Suppressor macrophage treated with lipopolysaccharide for 1 hour (primary cell): ENCODE measurements around the gene SNX19.
A peak's percentile ranks its signal among the peaks of the same experiment; 100 is the strongest.

Experiments used
- DNase-seq, 3 donors: peaks; one replicate each; pipeline ENCODE4 v3.0.0-alpha.2; 2020 to 2022

The SNX19 gene

DNA sequence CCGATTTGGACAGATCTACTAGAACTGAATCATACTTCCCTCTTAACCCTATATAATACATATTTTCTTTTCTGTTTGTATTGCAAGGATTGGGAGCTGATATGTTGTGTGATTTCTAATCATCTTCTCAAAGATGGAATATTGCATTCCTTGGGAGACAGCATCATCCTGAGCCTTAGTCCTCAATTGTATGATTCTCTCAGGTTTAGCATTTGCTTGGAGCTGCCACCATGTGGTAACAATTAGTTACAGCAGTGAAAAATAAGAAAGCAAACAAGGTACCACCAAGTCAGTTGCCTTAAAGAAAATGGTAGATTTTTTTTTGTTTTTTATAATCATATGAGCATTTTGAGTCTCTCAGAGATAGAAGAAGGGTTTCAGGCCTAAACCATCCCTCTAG lies 11.9 kb downstream of the SNX19 start:
- no peak for DNase-seq

DNA sequence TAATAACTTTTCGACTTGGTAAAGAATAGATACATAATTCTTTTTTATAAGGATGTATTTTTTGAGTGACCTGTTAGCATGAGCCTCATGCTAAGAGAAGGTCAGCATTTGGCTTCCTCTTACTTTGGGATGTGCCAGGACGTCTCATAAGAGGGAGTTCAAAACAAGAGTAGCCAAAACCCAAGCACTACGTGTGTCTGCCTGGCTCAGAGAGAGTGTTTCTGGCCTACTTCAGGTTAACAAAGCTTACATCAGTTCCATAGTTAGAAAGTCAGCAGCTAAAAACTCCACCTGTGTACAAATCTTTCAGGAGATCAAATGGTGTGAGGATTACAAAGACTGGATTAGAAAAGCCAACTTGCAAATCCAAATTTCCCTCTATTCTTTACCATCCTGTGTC lies 13.9 kb downstream of the SNX19 start:
- DNase-seq: no peak

DNA sequence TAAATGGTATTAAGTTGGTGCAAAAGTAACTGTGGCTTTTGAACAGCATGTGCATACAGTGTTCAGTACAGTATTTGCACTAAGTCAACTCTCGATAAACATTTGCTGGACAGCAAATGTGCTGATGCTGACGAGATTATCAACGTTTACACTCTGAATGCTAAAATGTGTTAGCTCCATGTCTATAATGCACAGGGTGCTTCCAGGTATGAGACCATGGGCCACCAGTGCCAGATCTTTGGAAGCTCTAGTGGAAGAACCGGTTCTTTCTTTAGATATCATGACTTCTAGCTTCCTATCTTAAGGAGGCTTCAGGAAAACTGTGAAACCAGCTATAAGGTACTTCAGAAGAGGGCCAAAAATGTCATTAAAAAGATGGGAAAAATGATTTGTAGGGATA lies 17.2 kb downstream of the SNX19 start:
- no peak for DNase-seq

DNA sequence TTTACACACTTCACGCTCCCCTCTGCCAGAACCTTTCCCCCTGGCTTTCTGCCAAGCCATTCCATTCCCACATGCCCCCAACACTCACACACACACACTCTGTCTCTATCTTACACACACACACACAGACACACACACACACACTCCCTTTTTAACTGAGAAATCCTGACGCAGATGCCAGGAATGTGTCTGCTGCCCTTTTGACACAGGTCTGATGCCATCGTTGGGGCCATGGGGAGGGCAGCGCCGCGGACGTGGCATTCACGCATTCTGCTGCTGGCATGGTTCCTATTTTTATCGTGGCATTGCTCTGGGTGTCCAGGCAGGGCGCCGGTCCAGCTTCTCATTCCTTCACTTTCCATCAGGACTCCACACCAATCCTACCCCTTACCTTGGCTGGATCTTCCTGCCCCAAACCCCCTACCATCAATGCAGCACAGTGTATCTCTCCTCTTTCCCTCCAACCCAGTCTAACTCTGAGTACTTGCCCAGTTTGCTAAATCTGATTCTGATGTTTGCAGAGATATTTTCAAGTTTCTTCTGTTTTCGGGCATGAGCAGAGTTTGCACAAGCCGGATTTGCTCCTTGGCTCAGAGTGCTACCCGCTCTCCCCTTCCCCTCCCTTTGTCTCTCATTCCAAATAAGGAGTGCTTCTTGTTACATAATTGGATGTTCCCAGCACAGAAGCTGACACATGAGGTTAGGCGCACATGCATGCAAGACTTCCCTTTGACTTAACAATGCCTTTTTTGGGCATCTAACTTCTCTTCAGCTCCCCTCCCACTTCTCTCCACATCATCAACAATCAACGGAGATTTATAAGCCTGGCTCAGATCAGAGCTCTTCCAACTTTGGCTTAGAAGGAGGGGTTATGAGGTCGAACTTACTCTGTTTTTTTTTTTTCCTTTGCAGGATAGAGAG lies 18.8 kb downstream of the SNX19 start:
- no peak for DNase-seq

DNA sequence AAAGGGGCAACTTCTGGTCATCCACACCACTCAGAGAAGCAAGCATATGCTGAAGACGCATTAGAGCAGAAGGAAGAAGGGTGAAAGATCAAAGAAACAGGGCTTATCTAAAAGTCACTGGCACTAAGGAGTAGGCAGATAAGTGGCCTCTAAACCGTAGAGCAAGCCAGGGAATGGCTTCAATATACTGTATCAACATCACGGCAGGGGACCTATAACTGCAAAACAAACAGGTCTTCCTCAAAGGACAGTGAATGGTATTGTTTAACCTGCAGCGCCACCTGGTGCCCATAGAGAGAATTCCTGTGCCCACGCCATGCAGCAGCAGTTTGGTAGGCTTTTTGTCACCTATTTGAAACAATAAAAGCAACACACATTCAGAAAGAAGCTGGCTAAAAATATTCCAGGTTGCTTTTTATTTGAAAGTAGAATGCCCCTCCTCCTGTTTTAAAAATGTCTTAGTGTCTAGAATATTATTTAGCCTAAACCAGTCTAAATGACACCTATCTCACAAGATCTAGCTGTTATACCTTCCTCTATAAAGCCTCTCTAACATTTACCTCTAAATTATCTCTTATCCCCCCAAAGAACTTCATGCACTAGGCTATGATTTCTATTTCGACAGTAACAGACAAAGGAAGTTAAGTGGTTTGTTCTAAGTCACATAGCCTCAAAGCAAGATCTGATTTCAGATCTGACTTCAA lies 21.8 kb downstream of the SNX19 start:
- DNase-seq: peak; percentile 68 to 80 (median 75)

DNA sequence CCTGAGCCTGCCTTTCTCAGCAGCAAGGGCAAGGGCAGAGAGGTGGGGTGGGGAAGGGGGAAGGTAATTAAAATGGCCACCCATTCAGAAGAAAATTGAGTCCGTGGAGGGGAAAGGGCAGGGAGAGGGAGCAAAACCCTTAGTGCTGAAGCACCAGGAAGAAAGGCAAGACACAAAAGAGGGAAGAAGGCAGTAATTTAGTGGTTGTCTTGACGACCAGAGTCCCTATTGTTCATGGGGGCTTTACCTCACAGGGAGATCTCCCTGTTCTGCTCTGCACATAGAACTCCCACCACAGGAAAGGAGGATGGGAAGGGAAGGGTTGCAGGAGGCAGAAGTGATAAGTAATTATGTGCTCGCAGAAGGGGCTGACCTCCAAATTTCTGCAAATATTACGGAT lies 23.4 kb downstream of the SNX19 start:
- DNase-seq: no peak

DNA sequence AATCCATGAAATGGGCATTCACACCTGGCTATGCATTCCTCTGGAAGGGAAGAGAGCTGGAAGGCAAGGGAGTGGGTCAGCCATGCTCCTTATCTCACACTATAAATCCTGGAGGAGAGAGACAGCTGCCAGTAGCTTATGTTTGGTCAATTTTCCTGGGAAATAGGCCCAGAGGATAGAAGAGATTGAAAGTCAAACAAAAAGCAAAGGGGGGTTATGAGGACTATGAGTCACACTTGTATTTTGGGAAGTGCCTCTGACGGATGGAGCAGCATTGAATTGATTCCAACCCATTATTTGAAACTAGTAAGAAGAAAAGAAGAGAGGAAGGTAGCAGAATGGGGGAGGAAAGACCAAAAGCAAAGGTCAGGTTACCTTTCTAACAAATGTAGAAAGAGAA lies 25.0 kb downstream of the SNX19 start:
- peak in 1 of 3 donors; percentile 5 for DNase-seq

DNA sequence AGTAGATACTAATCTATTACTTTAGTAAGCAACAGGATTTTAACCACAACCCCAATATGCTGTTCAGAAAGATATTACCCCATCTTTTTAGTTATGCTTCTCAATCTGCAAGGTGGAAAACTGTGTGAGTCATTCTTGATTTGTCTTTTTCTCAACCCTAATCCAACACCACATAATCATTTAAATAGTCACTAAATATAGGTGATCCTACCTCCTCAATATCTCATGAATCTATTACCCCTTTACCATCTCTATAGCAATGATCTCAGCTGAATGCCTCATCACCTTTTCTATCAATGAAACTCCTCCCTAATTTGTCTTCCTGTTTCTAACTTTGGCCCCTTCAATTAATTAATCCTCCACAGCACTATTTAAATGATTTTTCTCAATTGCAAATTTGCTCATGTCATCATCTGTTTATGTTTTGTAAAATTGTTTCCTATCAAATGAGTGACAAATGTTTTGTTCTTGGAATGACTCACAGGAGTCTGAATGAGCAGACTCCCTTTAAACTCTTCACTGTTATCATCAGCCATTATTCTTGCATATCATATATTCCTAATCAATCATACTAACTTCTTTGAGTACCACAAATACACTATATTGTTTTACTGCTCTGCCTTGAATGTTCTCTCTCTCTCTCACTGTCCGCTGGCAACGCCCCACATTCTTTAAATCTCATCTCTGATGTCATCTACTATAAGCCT lies 26.1 kb downstream of the SNX19 start:
- DNase-seq: no peak

DNA sequence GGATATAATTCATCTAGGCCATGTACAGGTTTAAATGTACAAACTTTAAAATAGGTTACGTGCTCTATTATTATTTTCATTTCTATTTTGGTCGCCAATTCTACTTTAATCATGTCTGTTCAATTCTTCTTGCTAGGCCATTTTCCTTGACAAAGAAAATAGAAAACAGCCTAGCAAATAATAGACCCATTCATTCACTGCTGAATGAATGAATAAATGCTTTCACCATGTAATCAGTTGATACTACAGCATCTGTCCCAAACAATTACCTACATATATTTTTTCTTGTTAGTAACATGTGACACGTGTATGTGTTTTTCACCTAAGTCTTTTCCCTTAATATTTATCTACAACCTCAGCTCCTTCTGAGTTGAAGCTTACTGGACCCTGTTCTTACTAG lies 27.5 kb downstream of the SNX19 start:
- no peak for DNase-seq

DNA sequence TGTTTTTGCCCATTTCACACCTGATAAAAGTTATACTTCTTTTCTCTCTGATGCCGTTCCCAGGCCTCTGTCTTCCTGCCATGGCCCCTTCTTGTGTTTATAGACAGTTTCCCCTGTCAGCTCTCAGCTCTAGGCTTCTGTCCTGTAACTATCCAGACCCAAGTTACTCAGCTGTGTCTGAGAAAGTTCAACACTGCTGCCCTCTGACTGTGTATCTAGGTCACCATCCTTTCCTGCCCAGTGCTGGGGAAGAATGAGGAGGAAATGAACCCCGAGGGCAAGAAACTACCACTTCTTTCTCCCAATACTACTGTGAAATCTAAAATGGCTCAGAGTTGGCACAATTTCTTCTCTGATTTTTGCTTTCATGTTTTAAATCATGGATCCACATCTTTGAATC lies 29.6 kb downstream of the SNX19 start:
- no peak for DNase-seq

DNA sequence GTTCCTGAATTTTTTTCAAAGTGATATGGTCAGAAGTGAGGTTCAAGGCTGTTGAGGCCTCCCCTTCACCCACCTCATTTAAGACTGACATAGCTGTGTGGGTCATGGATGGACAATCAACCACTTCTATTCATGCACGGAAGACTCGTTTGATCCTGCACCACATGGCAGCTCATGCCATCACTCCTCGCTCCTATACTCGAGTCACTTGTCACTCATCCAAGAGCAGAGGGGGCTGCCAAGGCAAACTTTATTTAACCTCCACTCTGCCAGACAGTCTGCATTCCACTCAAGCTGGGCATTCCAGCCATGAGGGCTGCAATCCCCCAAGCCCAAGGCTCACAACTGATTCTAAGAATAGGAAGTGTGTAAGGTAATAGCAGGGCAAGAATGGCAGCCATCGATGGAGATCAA lies 34.1 kb downstream of the SNX19 start:
- DNase-seq: no peak

DNA sequence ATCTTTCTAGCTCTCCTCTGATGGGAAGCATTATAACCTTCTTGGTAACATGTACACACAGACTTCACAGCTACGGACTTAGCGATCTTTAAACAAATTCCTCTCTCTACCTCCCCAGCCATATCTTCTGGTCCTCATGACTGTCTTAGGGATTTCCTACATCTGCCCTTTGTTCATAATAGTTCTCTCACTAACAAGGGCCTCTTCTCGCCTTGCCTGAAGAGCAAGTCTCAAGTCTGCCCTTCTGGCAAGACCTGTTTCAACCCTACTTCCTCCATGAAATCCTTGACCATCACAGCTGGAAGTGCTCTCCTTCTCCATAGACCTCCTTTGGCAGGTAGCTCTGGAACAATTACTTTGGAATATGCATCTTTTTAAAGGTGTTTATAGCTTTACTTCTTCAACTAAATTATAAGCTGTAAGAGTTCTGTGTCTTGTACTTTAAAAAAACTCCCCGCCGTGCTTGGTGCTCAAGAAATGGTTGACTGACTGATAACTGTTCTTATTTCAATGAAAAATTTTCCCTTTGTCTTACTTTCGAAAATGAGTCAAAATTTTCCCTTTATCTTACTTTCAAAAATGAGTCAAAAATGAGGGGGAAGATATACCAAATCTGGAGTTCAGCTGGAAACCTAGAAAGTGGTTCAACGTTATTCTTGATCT lies 34.7 kb downstream of the SNX19 start:
- DNase-seq: no peak

DNA sequence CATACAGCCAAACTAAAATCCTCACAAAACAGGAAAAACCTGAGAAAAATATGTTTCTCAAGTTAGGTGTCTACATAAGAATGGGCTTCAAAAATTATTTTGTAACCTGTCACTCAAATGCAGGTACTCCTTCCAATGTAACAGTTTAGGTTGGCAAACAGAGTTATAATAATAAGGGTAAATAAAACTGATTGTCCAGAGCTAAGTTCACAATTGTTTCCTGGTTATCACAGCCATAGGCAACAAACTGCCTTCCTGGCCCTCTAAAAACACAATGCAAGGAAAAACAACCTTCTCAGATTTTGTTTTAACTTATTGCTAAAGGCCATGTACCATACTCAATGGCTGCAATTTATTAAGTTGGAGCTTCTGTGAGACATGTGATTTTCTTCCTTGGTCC lies 36.4 kb downstream of the SNX19 start:
- no peak for DNase-seq

DNA sequence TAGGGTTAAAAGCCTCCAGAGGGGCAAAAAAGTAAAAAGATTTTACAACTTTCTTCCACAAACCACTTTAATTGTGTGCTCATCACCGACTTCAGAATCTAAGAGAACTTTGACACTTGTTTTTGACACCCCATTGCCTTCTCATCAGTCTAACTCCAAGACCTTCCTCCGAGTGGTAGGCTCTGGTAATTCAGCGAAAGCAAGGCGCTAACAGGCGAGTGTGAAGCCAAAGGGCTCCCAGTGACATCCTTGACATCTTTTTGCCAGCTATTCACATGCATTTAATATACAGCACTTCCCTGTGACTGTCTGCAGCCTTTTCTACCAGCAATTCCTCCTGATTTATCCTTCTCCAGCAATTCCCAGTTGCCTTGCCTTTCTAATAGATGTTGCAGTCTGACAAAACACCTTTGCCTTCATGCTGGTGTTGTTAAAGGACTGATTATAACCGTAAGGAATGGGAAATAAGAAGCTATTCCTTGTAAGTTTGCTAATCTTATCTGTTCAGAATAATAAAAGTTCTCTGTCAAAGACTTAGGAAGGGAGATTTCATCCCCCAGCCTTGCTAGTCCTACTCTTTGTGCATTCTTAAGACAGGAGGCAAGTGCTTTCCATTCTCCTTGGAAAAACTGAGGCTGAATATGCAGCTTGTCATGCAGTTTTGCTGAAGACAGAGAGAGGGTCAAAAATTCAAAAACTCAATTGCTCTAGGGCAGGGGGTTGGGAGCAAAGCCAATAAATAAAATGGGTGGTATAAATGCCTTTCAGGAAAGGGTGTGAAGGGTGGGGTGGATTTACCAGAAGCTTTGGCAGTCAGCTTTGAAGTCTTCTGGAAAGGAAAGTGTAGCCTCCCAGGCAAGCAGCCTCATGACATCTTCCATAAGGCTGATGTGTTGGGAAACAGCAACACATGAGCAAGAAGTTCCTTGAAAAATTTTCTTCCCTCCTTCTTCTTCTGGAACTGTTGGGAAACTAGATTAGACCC lies 39.1 kb downstream of the SNX19 start:
- DNase-seq: no peak

DNA sequence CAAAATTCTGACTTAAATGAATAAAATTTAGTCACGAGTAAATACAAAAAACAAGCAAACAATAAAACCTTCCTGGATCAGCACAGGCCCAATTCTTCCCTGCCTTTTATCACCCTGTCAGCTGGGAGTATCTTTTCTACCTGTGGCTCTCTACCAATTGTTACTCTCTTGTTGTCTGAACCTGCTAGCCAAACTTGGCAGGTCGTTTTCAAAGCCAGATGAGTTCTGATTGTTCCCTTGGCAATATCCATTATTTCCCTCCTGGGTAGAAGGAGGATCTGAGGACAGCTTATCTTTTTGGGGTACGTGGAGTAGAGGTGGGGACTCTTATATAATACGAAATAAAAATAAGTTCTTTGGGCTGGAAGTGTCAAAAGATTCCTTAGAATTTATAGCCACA lies 40.2 kb downstream of the SNX19 start:
- DNase-seq: no peak

DNA sequence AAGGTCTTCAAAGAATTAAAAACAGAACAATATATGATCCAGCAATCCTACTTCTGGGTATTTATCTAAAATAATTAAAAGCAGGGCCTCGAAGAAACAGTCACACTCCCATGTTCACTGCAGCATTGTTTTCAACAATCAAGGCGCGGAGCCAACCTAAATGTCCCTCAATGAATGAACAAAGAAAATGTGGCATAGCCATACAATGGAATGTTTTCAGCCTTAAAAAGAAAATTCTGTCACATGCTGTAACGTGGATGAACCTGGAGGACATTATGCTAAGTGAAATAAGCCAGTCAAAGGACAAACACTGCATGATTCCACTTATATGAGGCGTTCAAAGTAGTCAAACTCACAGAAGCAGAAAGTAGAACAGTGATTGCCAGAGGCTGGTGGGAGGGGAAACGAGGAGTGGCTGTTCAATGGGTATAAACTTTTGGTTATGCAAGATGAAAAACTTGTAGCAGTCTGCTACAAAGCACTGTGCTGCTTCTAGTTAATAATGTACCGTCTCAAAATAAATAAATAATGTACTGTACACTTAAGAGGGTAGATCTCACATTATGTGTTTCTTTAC lies 41.2 kb downstream of the SNX19 start:
- DNase-seq: no peak

DNA sequence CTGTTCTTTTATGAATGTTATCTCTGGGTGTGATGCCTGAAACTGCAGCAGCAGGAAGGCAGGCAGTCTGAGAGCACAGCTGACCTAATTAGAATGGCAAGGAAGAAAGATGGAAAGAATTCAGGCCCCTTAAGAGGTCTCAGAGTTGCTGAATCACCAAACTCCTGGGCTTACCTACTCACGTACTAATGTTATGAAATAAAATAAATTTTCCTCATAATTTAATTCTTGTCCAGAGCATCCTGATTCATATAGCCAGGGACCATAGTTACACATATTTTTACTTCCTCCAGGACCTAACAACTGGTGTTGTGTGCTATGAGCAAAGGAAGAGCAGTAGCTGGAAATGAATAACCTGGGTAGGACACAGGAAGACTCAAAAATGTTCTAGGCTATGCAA lies 41.9 kb downstream of the SNX19 start:
- no peak for DNase-seq

DNA sequence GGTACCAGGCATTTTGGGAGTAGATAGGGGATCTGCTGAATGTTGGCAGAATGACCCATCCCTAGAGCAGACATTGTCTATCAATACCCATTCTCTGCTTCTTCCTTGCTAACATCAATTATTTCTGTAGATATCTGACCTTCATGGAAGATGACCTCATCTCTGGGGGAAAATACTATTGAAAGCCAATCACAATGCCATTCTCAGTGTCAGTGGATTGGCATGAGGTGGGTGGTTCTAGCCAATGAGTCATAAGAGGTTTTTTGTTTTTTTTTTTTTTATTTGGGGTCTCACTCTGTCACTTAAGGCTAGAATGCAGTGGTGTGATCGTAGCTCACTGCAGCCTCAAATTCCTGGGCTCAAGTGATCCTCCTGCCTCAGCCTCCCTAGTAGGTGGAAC lies 42.5 kb downstream of the SNX19 start:
- DNase-seq: no peak

DNA sequence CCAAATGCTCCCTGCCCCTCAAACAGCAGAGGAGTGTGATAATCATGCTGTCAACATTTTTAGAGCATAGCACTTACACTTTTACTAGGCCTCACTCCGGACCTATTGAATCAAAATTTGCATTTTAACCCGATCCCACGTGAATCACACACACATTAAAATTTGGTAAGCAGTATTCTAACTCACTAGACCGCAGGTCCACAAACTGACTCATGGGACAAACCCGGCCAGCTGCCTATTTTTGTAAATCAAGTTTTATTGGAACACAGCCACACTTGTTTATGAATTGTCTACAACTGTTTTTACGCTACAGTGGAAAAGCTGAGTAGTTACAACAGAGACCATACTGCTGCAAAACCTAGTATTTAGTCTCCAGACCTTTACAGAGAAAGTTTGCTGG lies 43.3 kb downstream of the SNX19 start:
- DNase-seq: no peak

DNA sequence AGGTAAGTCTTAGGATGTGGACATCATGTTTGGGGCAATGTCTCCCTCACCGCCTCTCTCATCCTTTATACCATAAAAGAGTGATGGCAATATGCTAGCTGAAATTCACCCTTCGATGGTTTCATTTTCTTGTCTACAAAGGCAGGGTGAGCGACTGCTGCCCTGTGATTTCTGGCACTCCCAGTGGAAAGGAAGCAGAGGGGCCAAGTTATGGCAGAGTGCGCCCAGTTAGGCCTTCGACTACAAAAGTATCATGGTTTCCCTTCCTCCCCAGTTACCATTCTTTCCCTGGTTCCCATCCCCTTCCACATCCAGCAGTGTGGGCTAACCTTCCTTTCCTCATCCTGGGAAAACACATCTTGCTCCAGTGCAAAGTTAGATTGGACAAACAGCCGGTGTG lies 43.8 kb downstream of the SNX19 start:
- DNase-seq: no peak

DNA sequence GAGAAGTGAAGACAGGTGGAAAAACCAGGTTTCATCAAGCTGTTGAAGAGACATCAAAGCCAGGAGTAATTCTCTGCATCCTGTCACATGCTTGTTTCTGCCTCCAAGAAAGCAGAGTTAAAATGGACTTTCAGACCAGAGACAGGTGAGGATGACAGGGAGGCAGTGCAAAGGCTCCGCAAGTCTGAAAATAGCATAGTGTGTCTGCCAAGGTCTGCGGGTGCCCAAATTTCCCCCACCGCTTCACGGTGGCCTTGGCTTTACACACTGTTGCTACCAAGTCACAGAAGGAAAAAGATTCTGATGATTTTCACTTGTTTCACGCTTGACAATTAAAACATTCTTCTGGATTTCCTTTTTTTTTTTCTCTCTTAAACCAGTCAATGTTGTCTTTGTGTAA lies 44.2 kb downstream of the SNX19 start:
- no peak for DNase-seq

DNA sequence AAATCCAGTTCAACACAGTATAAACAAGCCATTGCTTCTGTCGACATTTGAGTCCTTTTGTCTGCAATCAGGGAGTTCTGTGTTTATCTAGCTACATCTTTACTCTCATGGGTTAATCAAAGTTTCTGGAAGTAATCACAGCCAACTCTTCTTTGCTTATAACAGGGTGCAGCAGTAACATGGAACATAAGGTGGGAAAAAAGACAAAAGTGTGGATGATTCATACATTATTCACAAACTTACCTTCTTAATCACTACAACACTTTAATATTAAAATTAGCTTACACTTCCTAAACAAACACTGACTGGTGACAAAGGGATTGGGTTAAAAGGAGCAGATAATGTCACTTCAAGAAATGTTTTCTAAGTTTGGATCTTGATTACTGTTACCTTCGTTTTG lies 44.7 kb downstream of the SNX19 start:
- no peak for DNase-seq
